GM19397 (cell line): ENCODE results near the gene CYGB.
"Not testable (repeated sequence)": the region's sequence is repeated elsewhere in the genome, so short reads cannot be mapped to it uniquely, and the experiment has no call there.

Source experiments
- ATAC-seq: cut with Tn5 transposase; IDR thresholded peaks from one replicate; pipeline ENCODE4 v1.9.1; 2021; ENCODE audit warnings: mild to moderate bottlenecking, moderate library complexity; ENCODE audit not compliant: unreplicated experiment

Gene CYGB

GRCh38 chr17:76538941-76539570, 1.5 kb upstream of the CYGB start:
- no peak for ATAC-seq

DNA sequence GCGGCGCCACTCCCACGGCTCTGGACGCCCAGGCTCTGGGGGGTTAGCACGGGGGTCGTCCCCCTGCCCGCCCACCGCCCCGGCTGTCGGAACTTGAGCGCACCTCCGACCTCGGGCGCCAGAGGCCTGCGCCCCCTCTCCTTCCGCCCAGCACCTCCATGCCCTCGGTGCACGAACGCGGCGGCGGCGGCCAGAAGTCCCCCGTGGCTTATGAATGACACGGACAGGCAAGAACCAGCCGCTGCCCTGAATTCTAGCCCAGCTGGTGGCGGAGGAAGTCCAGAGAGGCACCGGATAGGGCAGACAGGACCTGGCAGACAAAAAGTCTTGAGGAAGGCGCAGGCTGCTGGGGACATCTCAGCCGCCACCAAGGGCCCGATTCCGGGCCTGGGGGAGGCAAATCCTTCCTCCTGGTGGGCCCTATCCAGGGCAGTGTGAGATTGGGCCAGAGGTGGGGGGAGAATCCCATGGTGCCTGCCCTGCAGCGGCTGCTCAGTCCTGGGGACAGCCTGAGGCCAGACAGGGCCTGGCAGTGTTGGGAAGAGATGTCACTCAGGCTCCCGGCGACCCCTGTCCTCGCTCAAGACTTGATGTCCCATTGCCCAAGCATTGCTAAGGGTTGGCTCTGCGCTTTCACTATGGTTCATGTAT, 897 bp upstream of the CYGB start:
- ATAC-seq: no peak

GRCh38 chr17:76537288-76537577, 276 bp downstream of the CYGB start:
- no peak for ATAC-seq

GRCh38 chr17:76536511-76537287, 810 bp downstream of the CYGB start:
- ATAC-seq: no peak

DNA sequence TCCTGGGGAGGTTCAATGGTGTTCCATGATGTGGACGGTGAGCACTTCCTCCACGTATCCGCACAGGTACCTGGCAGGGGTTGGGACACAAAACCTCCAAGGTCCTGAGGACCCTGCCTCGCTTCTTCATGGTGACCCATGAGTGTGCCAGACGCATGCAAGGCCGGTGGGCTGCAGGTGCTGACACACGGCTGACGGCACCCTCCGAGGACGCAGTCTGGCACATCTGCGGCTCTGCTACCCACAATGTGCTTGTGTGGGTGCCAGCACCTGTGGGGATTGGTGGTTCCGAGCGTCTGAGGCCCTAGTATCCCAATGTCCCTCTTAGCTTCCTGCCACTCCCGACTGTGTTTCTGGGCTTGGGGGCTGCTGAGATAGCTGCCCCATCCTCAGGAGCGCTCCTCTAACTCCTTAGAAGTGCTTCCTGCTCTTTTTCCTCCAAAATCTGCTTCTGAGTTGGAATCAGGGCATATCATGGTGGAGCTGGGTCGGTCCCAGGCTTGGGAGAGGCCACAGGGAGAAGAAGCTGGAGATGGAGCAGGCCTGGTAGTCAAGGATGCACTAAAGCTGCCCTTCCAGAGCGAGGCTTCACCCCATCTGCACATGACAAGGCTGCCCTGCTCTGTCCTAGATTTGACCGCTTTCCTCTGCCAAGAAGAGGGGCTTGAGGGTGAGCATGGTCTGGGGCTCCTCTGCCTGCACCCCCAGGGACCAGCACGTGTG, 1.6 kb downstream of the CYGB start:
- ATAC-seq: no peak

DNA sequence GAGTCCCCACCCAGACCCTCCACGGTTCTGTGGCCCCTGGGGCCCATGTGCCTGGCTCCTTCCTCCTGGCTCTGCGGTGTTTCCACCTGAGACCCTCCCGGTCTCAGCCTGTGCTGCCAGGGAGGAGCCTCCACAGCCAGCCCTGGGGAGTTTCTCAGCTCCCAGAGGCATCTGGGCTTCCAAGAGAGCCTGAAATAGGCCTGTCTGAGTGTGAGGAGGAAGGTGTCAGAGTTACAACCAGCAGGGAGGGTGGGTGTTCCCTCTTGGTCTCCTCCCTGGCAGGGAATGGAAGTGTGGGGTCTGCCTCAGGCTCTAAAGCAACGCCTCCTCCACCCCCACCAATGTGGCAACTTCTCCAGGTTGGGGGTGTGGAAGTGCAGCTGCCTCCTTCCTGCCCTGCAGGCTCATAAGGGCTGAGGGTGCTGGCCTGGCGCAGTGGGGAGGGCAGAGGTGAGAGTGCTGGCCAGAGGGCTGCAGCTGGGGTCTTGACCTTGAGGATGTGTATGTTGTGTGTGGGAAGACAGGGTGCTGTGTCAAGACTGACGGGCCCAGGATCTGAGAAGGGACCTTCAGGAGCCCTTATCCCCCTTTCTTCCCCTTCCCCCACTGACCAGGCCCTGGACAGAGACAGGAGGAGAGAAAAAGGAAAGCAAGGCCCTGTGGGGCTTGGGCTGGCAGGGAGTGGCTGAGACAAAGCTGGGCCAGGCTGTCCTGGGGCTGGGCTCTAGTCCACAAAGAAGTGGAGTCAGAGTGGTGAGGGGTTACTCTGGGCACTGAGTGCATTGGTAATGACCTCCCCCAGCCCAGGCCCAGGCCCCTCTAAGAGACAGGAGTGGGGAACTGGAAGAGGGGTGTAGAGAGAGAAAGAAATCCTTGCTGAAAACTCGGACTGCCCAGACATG, 2.4 kb downstream of the CYGB start:
- ATAC-seq: no peak

- not testable (repeated sequence) for ATAC-seq
These were observed 3.7 kb downstream of the CYGB start for GRCh38 chr17:76533640-76534359.

- ATAC-seq: no peak
These were observed 5.3 kb downstream of the CYGB start for GRCh38 chr17:76532072-76532651.

GRCh38 chr17:76531486-76532038, 5.9 kb downstream of the CYGB start:
- no peak for ATAC-seq

GRCh38 chr17:76530811-76531485, 6.6 kb downstream of the CYGB start:
- ATAC-seq: no peak

- ATAC-seq: no peak
These were observed 7.3 kb downstream of the CYGB start for GRCh38 chr17:76530095-76530723.

GRCh38 chr17:76529224-76530094, 8.1 kb downstream of the CYGB start:
- no peak for ATAC-seq

DNA sequence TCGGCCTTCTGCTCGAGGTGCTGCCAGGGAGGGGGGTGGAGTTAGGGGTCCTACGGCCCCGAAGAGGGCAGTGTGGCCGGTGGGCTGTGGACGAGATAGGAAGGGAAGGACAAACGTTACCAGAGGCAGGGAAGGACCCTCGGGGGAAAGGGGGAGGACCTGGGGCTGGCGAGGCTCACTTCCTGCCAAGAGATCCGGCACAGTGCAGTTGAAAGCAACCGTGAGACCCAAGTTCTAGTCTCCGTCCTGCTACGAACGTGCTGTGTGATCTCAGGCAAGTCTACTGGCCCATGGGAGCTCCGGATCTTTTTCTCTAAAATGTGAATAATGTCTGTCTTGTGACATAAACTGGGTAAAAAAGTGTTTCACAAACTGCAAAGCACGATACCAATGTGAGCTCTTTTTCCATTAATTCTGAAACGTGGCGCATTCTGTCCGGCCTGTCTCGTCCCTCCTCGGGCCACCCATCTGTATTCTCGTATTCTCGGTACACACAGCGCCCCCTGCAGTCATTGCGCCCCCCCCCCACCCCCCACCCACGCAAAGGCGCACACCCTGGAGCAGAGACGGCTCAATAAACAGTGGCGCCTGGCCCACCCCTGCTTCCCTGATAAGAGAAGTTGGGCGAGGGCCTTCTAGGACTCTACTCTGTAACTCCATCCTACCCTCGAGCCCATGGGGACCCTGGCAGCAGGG, 8.8 kb downstream of the CYGB start:
- no peak for ATAC-seq

- ATAC-seq: peak; percentile 39
These were observed 9.4 kb downstream of the CYGB start for GRCh38 chr17:76528156-76528527.

- peak; percentile 58 for ATAC-seq
These were observed 9.9 kb downstream of the CYGB start for GRCh38 chr17:76527430-76528111.

GRCh38 chr17:76527016-76527415, 10.5 kb downstream of the CYGB start:
- not testable (repeated sequence) for ATAC-seq
